Spinal cord (tissue), 10 donors: Measurements from ENCODE around the gene TRERF1. TPM values are rescaled to one million over a fixed set of nuclear protein-coding genes. Genes with fewer than 3 reads are reported as not detected.
A peak's percentile ranks its signal among the peaks of the same experiment; 100 is the strongest.

Experiments
- DNase-seq, 6 donors: peaks; one replicate each; pipeline versions ENCODE4 v3.0.0 to v3.0.0-alpha.2; 2013 to 2015; ENCODE audit warnings: low spot score in 6 of 6, low read depth in 4 of 6
- H3K27ac ChIP-seq: one replicate; pipeline ENCODE4 v1.5.1; 2013; ENCODE audit warnings: low read depth, low read length, control low read depth
- H3K27me3 ChIP-seq: one replicate; pipeline ENCODE4 v1.6.1; 2013; ENCODE audit warnings: low read length; ENCODE audit not compliant: control insufficient read depth, insufficient read depth
- H3K36me3 ChIP-seq: one replicate; pipeline ENCODE4 v1.6.1; 2013; ENCODE audit warnings: low read length; ENCODE audit not compliant: control insufficient read depth, insufficient read depth
- H3K4me1 ChIP-seq: one replicate; pipeline ENCODE4 v1.6.1; 2013; ENCODE audit warnings: low read length; ENCODE audit not compliant: control insufficient read depth, insufficient read depth
- H3K4me3 ChIP-seq: one replicate; pipeline ENCODE4 v1.5.1; 2013; ENCODE audit warnings: low read depth, low read length, control low read depth
- H3K9me3 ChIP-seq: one replicate; pipeline ENCODE4 v1.6.1; 2013; ENCODE audit warnings: low read length; ENCODE audit not compliant: control insufficient read depth, insufficient read depth
- whole genome bisulfite sequencing: methylation state at CpG from one replicate; pipeline ENCODE4 v1.1.5; 2013; ENCODE audit warnings: missing lambda C conversion rate; ENCODE audit not compliant: insufficient coverage; 5-methylcytosine and 5-hydroxymethylcytosine counted together
- polyA plus RNA-seq, 2 donors: library from polyadenylated mRNA; unstranded; fragments of 120-200 nt; gene quantifications; one replicate each; pipeline ENCODE4 v1.2.1, GENCODE V29; 2013; ENCODE audit not compliant: insufficient read length in 2 of 2
- total RNA-seq, 2 donors: library from RNA; depleted of rRNA in 1 of 2; stranded (reverse); fragments of 120-200 nt in 1 of 2; fragments of >200 nt in 1 of 2; gene quantifications; one replicate each; pipeline versions ENCODE4 v1.2.3 to v1.2.4, GENCODE V29; 2013 to 2014
- donor health status: healthy.

The TRERF1 gene
- total and polyA plus RNA-seq, 4 donors = 4.8 to 9.4 (median 7.4) TPM

DNA sequence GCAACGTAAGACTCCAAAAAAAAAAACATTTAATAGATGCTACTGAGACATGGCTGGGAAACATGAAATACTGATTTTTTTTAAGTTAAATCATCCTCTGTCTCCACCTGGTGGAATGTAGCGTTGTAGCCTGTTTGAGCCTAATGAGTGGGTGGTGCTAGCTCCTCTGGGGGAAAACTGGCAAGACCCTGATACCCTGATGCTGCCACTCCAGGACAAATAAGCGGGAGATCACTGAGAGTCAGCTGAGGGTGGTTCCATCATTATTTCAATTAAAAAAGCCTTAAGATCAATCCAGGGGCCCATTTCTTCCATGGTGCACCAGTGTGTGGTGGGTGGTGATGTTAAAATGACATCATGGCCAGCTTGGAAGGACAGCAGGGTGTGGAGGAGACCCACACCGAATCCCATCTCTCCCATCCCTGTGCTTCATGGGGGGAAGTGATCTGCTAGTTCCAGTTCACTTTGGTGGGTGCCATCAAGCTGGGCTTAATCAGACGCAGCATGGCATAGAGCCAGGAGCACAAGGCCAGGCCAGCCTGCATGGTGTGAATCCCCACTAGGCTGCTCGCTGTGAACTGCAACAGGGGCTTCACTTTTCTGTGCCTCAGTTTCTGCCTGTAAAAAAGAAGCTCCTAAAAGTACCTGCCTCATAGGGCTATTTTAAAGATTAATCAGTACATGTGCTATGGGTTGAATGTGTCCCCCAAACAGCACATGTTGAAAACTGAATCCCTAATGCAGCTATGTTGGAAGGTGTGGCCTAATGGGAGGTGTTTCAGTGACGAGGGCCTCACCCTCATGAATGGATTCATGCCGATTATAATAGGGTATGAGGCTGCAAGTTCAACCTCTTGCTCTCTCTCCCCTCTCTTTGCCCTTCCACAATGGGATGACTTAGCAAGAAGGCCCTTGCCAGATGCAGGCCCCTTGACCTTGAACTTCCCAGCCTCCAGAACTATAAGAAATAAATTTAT, 221.1 kb downstream of the TRERF1 start:
- DNase-seq = peak in 1 of 6 donors; percentile 30
- Histone ChIP-seq H3K9me3 (no peaks in the 10 kb centered on the region), H3K36me3 (peaks cover 29% of the 10 kb centered on the region), H3K27ac (no peak overlapping the region), H3K4me3 (no peak overlapping the region), H3K27me3 (no peaks in the 10 kb centered on the region), H3K4me1 (no peaks in the 10 kb centered on the region)
- 73% methylated on average over 1 of the region's 8 CpGs for WGBS

DNA sequence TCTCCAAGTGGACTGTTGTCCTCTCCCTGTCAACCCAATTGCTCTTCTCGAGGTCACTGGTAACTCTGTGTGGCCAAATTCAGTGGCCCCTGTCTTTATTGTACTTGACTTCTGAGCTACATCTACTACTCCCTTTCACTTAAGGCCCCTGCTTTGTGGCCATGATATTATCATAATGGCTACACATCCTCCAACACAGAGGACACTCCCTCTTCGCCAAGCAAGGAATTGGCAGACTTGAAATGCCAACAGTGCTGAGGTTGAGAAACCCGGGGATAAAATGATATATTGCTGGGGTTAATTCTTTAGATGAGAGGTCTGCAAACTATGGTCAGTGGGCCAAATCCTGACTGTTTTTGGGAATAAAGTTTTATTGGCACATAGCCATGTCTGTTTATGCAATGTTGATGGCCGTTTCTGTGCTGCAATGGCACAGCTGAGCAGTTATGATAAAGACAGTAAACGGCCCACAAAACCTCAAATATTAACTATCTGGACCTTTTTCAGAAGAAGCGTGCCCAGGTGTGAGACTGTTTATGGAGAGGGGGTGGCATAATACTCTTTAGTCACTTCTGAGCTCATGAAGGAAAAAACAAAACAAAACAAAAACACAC, 222.1 kb downstream of the TRERF1 start:
- 93% methylated on average over 2 of the region's 6 CpGs for WGBS
- no peaks in the 10 kb centered on the region for H3K9me3 ChIP-seq
- H3K4me3 ChIP-seq = no peak overlapping the region
- H3K27me3 ChIP-seq = no peaks in the 10 kb centered on the region
- no peaks in the 10 kb centered on the region for H3K4me1 ChIP-seq
- peaks cover 29% of the 10 kb centered on the region for H3K36me3 ChIP-seq
- H3K27ac ChIP-seq = no peak overlapping the region
- DNase-seq = no peak

DNA sequence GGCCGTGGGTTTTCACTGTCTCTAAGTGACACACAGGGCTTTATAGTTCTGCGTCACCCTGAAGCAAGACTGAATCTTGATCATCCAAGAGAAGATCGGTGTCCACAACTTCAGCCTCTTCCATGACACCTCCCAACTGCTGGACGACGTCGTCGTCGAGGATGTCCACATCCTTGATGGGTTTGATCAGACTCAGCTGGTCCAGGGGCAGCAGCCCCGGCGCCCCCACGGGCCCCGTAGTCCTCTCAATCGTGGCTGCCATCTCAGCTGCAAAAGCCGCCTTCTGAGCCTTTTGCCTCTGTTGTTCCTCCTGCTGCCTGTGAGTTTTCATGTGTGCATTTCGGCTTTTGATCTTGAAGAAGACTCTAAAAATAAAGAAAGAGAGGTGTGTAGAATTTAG, 223.4 kb downstream of the TRERF1 start:
- WGBS = 93% methylated on average over 13 of the region's 15 CpGs
- no peak overlapping the region for H3K4me3 ChIP-seq
- no peak for DNase-seq

DNA sequence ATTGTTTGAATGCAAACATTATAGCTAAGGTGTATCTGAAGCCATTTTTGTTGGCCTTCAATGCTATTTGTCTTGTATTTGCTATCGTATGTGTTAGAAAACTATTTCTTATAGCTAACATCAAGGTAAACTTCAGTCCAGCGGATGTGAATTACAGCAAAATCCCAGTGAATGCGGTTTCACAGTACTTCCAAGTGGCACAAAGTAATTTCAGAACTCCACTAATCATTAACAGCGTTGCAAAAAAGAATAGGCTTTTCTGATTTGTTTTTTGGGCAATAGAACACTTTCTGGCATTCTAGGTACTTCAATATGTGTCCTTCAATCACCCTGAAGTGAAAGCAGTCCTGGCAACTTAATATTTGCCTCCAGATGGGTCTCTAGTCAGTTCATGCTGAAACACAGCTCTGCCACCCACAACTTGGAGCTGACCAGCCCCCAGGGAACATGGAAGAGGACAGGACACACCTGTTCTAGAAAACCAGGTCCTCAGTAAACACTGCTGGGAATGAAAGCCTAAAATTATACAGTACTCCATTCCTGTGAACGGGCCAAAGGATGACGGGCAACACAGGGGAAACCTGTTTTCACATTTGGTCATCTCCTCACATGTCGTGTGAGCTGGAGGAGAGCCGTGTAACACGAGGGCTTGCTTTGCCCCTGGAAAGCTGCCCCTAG, 224.4 kb downstream of the TRERF1 start:
- Histone ChIP-seq H3K4me1 (no peaks in the 10 kb centered on the region), H3K27ac (no peak overlapping the region), H3K36me3 (peaks cover 23% of the 10 kb centered on the region), H3K4me3 (no peak overlapping the region), H3K9me3 (no peaks in the 10 kb centered on the region), H3K27me3 (no peaks in the 10 kb centered on the region)
- no peak for DNase-seq
- WGBS = 98% methylated on average over 5 of the region's 9 CpGs

More for the DNA sequence above, 223.4 kb downstream of the TRERF1 start:
- peaks cover 29% of the 10 kb centered on the region for H3K36me3 ChIP-seq
- H3K27ac ChIP-seq = no peak overlapping the region
- no peaks in the 10 kb centered on the region for H3K9me3 ChIP-seq
- H3K4me1 ChIP-seq = no peaks in the 10 kb centered on the region
- no peaks in the 10 kb centered on the region for H3K27me3 ChIP-seq

DNA sequence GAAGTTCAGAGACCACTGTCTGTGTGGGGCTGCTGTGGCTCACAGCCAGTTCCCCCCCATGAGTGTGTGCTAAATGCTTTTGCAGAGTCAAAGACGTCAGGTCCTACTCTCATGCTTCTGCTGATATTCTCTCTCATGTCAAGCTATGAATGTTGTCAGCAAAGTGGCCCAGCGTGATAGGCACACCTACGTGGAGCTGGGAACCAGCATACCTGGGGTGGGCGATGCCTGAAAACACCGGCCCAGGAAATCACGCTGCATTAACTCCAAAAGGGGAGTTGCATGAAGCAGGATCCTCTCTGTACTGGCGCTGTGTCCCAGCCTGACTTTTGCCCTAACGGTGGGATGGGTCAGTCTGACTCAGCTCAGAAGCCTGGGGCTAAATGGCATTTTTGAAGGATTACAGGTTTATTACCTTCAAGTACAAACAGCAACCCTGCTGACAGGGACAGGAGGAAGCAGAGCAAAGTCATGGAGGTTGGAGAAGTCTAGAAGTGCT, 225.0 kb downstream of the TRERF1 start:
- H3K4me1 ChIP-seq = no peaks in the 10 kb centered on the region
- H3K27me3 ChIP-seq = no peaks in the 10 kb centered on the region
- H3K36me3 ChIP-seq = peaks cover 20% of the 10 kb centered on the region
- 81% methylated on average over 7 of the region's 8 CpGs for WGBS
- no peak overlapping the region for H3K27ac ChIP-seq
- no peak overlapping the region for H3K4me3 ChIP-seq
- H3K9me3 ChIP-seq = no peaks in the 10 kb centered on the region
- no peak for DNase-seq

DNA sequence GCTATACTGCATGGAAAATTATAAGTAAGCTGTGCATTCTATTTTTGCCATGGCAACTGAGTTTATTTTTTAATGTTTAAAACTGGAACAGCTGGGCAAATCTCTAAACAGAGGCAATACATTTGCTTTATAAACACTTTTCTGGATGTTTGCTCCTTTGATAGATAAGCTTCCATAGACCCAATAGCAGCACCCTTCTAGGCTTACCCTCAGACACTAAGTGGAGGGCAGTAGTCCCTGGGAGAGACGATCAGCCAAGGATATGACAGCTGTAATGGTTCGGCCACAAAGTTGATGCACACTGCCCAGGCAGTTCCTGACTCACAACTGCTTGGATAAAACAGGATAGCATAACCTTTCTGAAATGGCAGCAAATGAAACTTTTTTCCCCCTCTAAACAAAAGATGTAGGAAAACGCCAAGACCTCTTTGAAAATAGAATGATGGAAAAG, 225.5 kb downstream of the TRERF1 start:
- peaks cover 20% of the 10 kb centered on the region for H3K36me3 ChIP-seq

DNA sequence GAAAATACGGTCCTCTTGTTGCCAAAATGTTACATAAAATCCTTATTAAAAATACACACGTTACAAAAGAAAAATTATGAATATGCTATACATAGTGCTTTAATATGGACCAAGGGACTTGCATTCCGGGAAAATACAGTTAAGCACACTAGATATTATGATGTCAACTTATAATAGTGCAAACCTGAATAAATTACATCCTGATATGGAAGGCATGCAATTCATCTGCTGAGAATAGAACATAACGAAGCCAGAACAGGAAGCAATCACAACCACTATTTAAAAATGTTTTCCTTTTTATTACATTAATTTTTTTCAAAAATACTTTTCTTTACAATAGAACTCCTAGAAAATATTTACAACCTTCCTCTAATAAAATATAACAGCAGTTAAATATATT, 226.3 kb downstream of the TRERF1 start:
- no peaks in the 10 kb centered on the region for H3K4me1 ChIP-seq
- no peaks in the 10 kb centered on the region for H3K27me3 ChIP-seq
- WGBS = no CpG with 5 or more reads among the region's 4 CpGs
- no peak overlapping the region for H3K4me3 ChIP-seq
- H3K36me3 ChIP-seq = peaks cover 14% of the 10 kb centered on the region
- no peak overlapping the region for H3K27ac ChIP-seq
- DNase-seq = peak in 1 of 6 donors; percentile 9
- no peaks in the 10 kb centered on the region for H3K9me3 ChIP-seq

More for the DNA sequence above, 225.5 kb downstream of the TRERF1 start:
- DNase-seq = no peak
- Histone ChIP-seq H3K27me3 (no peaks in the 10 kb centered on the region), H3K9me3 (no peaks in the 10 kb centered on the region), H3K4me3 (no peak overlapping the region), H3K4me1 (no peaks in the 10 kb centered on the region), H3K27ac (no peak overlapping the region)
- WGBS = 100% methylated on average over 2 of the region's 3 CpGs

DNA sequence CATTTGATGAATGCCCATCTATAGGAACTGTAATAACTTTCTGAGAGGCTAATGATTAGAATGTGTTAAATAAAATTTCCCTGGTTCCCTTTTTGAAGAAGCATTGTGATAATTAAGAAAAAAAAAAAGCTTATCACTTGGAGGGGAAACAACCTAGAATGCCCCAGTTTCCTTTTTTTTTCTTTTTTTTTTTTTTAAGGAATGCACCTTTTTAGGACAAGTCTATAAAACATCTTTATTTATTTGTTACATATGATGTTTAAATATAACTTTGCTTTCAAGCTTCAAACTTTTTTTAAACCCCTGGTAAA, 226.7 kb downstream of the TRERF1 start:
- no peak overlapping the region for H3K27ac ChIP-seq
- peaks cover 14% of the 10 kb centered on the region for H3K36me3 ChIP-seq
- H3K4me1 ChIP-seq = no peaks in the 10 kb centered on the region
- H3K9me3 ChIP-seq = no peaks in the 10 kb centered on the region
- no peak overlapping the region for H3K4me3 ChIP-seq
- no peak for DNase-seq
- H3K27me3 ChIP-seq = no peaks in the 10 kb centered on the region

DNA sequence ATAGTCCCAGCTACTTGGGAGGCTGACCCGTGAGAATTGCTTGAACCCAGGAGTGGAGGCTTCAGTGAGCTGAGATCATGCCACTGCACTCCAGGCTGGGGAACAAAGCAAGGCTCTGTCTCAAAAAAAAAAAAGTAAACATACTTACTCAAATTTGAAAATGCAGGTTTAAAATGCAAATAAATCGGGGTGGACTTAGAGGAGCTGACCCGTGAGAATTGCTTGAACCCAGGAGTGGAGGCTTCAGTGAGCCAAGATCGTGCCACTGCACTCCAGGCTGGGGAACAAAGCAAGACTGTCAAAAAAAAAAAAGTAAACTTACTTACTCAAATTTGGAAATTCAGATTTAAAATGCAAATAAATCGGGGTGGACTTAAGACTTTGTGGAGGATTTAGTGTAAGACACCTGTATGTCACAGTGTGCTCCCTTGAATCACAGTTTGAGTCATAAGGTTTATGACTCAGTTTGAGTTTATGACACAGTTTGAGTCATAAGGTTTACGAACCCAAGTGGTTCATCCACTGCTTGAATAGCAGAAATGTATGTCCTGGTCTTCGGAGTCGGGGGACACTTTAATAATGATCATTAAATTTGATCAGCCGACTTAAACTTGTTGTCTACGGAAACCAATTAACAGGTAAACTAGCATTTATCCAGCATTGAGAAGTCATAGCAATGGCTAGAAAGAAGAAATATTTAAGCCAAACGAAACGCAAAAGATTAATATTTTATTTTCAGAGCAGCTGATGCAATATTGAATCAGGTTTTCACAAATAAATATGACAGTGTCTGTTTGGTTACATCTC, 227.3 kb downstream of the TRERF1 start:
- DNase-seq = no peak

More for the DNA sequence above, 227.3 kb downstream of the TRERF1 start:
- Histone ChIP-seq H3K36me3 (peaks cover 14% of the 10 kb centered on the region), H3K27ac (no peak overlapping the region), H3K9me3 (no peaks in the 10 kb centered on the region), H3K27me3 (no peaks in the 10 kb centered on the region), H3K4me1 (no peaks in the 10 kb centered on the region), H3K4me3 (no peak overlapping the region)
- WGBS = 81% methylated on average over 4 of the region's 12 CpGs
